Adrenal gland (tissue), 5 donors: ENCODE measurements around the gene CALU.

Experiments used
- POLR2A ChIP-seq, 2 donors: fragments of 450-650 bp; IDR thresholded peaks; one replicate each; pipeline ENCODE4 v1.6.1; 2017; ENCODE audit warnings: antibody characterized with exemption in 2 of 2, mild to moderate bottlenecking in 2 of 2, moderate library complexity in 1 of 2
- TF ChIP-seq, protein P1 (sequence below), 6 experiments: fragments of 450-650 bp in 4 of 6; fragments of 200-600 bp in 2 of 6; sonication (generic) in 1 of 6; IDR thresholded peaks; 1 replicate in 5 of 6; 2 replicates in 1 of 6; pipeline versions ENCODE4 v1.5.1 to v1.8.0; 2016 to 2021; ENCODE audit warnings: antibody characterized with exemption in 6 of 6, mild to moderate bottlenecking in 2 of 6, moderate library complexity in 1 of 6
- donor health status: DM: no; HTN: no; CAD: no.

DNA sequence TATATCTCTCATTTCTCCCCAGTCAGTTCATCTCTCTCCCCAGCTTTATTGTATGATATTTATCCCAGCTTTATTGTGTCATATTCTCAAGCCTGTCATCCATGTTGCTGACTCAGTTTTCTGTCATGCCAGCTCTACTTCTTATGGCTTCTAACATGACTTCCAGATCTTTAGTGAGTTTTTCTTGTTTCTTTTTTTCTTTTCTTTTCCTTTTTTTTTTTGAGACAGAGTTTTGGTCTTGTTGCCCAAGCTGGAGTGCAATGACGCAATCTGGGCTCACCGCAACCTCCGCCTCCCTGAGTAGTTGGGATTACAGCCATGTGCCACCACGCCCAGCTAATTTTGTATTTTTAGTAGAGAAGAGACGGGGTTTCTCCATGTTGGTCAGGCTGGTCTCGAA is 28.7 kb upstream of the CALU start:
- no peak for TF ChIP-seq POLR2A (IDR thresholded peaks at IDR 0.05)
- TF ChIP-seq, protein P1, sequence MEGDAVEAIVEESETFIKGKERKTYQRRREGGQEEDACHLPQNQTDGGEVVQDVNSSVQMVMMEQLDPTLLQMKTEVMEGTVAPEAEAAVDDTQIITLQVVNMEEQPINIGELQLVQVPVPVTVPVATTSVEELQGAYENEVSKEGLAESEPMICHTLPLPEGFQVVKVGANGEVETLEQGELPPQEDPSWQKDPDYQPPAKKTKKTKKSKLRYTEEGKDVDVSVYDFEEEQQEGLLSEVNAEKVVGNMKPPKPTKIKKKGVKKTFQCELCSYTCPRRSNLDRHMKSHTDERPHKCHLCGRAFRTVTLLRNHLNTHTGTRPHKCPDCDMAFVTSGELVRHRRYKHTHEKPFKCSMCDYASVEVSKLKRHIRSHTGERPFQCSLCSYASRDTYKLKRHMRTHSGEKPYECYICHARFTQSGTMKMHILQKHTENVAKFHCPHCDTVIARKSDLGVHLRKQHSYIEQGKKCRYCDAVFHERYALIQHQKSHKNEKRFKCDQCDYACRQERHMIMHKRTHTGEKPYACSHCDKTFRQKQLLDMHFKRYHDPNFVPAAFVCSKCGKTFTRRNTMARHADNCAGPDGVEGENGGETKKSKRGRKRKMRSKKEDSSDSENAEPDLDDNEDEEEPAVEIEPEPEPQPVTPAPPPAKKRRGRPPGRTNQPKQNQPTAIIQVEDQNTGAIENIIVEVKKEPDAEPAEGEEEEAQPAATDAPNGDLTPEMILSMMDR (IDR thresholded peaks at IDR 0.05) = no peak
